B cell (primary cell): Measurements from ENCODE around the gene SHISA7. TPM values are rescaled to one million over a fixed set of nuclear protein-coding genes. Genes with fewer than 3 reads are reported as not detected.
"Not testable (repeated sequence)": the region's sequence is repeated elsewhere in the genome, so short reads cannot be mapped to it uniquely, and the experiment has no call there.

Source experiments
- ATAC-seq: fragments of 200-7000 bp; cut with Tn5 transposase; one replicate; pipeline ENCODE4 v1.10.0; 2021; ENCODE audit warnings: low read depth, mild to moderate bottlenecking, moderate number of reproducible peaks, moderate library complexity
- CTCF ChIA-PET: fragments of 350-600 bp; sonication (Branson Sonifier 250); formaldehyde crosslinking; loops from one replicate; lab custom pipeline; 2021; ENCODE audit warnings: antibody characterized with exemption, inconsistent platforms; lab: Charles Lee
- POLR2A ChIA-PET: fragments of 350-600 bp; sonication (Branson Sonifier 250); formaldehyde crosslinking; loops from one replicate; lab custom pipeline; 2021; ENCODE audit warnings: antibody characterized with exemption; lab: Charles Lee
- DNase-seq: peaks from one replicate; pipeline ENCODE4 v3.0.0; 2013
- H2AFZ ChIP-seq: 2 replicates; pipeline ENCODE4 v1.6.1; 2012; ENCODE audit warnings: mild to moderate bottlenecking, low read depth, low read length; ENCODE audit not compliant: insufficient read depth, poor library complexity, severe bottlenecking
- H3K27ac ChIP-seq, 2 donors: 1 replicate in 1 of 2; 2 replicates in 1 of 2; pipeline ENCODE4 v1.5.1; 2012 to 2013; ENCODE audit warnings: low read length in 2 of 2, mild to moderate bottlenecking in 2 of 2, moderate library complexity in 1 of 2
- H3K27me3 ChIP-seq, 4 experiments: fragments of 200-600 bp in 1 of 4; sonication (generic) in 1 of 4; replicated peaks in 1 of 4; 1 replicate in 2 of 4; 2 replicates in 2 of 4; pipeline versions ENCODE4 v1.6.1 to v1.7.0; 2013 to 2016; ENCODE audit warnings: low read length in 3 of 4, mild to moderate bottlenecking in 2 of 4, mixed read lengths in 1 of 4, moderate library complexity in 1 of 4; ENCODE audit not compliant: insufficient read depth in 4 of 4, control insufficient read depth in 3 of 4; ENCODE audit errors: control extremely low read depth in 1 of 4
- H3K36me3 ChIP-seq, 2 experiments: replicated peaks in 1 of 2; 1 replicate in 1 of 2; 2 replicates in 1 of 2; pipeline versions ENCODE4 v1.6.1 to v1.7.1; 2013; ENCODE audit warnings: low read length in 1 of 2; ENCODE audit not compliant: insufficient read depth in 2 of 2, control insufficient read depth in 1 of 2; ENCODE audit errors: control extremely low read depth in 1 of 2, extremely low read depth in 1 of 2
- H3K4me1 ChIP-seq, 2 donors: fragments of 200-600 bp in 1 of 2; sonication (generic) in 1 of 2; 1 replicate in 1 of 2; 2 replicates in 1 of 2; pipeline versions ENCODE4 v1.5.1 to v1.6.1; 2013 to 2017; ENCODE audit warnings: low read length in 2 of 2; ENCODE audit not compliant: control insufficient read depth in 2 of 2, insufficient read depth in 2 of 2
- H3K4me2 ChIP-seq: replicated peaks from 2 replicates; pipeline ENCODE3; 2012; ENCODE audit warnings: mild to moderate bottlenecking, low read depth, low read length; ENCODE audit not compliant: poor library complexity, severe bottlenecking
- H3K4me3 ChIP-seq, 5 experiments: fragments of 200-600 bp in 1 of 5; sonication (generic) in 1 of 5; 1 replicate in 3 of 5; 2 replicates in 2 of 5; pipeline versions ENCODE4 v1.5.1 to v1.7.0; 2011 to 2016; ENCODE audit warnings: low read length in 4 of 5, mild to moderate bottlenecking in 4 of 5, low read depth in 2 of 5, control low read depth in 1 of 5, moderate library complexity in 1 of 5; ENCODE audit not compliant: insufficient read depth in 1 of 5; ENCODE audit errors: control extremely low read depth in 1 of 5, extremely low read depth in 1 of 5
- H3K79me2 ChIP-seq: fragments of 200-600 bp; sonication (generic); one replicate; pipeline ENCODE4 v1.6.0; 2016; ENCODE audit warnings: low read length; ENCODE audit not compliant: control insufficient read depth, insufficient read depth
- H3K9ac ChIP-seq: fragments of 200-600 bp; sonication (generic); 2 replicates; pipeline ENCODE4 v1.6.1; 2017; ENCODE audit warnings: mild to moderate bottlenecking, low read length, moderate library complexity
- H3K9me3 ChIP-seq, 3 donors: one replicate each; pipeline versions ENCODE4 v1.6.1 to v1.7.1; 2013; ENCODE audit warnings: low read length in 2 of 3; ENCODE audit not compliant: control insufficient read depth in 2 of 3, insufficient read depth in 1 of 3; ENCODE audit errors: control extremely low read depth in 1 of 3
- H4K20me1 ChIP-seq: 2 replicates; pipeline ENCODE4 v1.6.0; 2012; ENCODE audit warnings: mild to moderate bottlenecking, low read length; ENCODE audit not compliant: insufficient read depth, control insufficient read depth, poor library complexity, severe bottlenecking
- H3K27ac Mint-ChIP-seq: one replicate; pipeline ENCODE4 v1.8.0; 2021; ENCODE audit warnings: mixed read lengths
- H3K27me3 Mint-ChIP-seq: one replicate; pipeline ENCODE4 v1.8.0; 2021; ENCODE audit warnings: mixed read lengths
- H3K4me1 Mint-ChIP-seq: one replicate; pipeline ENCODE4 v1.8.0; 2021; ENCODE audit warnings: mixed read lengths
- H3K4me3 Mint-ChIP-seq: one replicate; pipeline ENCODE4 v1.8.0; 2021; ENCODE audit warnings: mixed read lengths
- H3K9me3 Mint-ChIP-seq: one replicate; pipeline ENCODE4 v1.8.0; 2022; ENCODE audit warnings: mixed read lengths; ENCODE audit not compliant: insufficient read depth
- EZH2 ChIP-seq: IDR thresholded peaks from 2 replicates; pipeline ENCODE4 v1.6.1; 2012; ENCODE audit warnings: borderline replicate concordance, low read depth, mild to moderate bottlenecking, moderate library complexity, low read length; ENCODE audit not compliant: insufficient read depth, poor library complexity, severe bottlenecking
- WGBS: methylation state at CpG from one replicate; pipeline ENCODE4 v1.1.5; 2013; ENCODE audit warnings: missing lambda C conversion rate; ENCODE audit not compliant: insufficient coverage; 5-methylcytosine and 5-hydroxymethylcytosine counted together
- intact Hi-C: fragments of 100-400 bp; cut with micrococcal nuclease; formaldehyde crosslinking; loops from one replicate; pipeline ENCODE4 v1.10.0; 2022
- polyA plus RNA-seq: library from polyadenylated mRNA; depleted of rRNA; stranded (reverse); fragments of >200 nt; gene quantifications from 2 replicates; pipeline ENCODE4 v1.2.3, GENCODE V29; 2012
- total RNA-seq, 2 donors: library from RNA; stranded (reverse); fragments of 120-200 nt in 1 of 2; gene quantifications; 1 replicate in 1 of 2; 2 replicates in 1 of 2; pipeline versions ENCODE4 v1.2.3 to v1.2.4, GENCODE V29; 2013 to 2022
- TF ChIP-seq, protein P1 (sequence below): fragments of 200-600 bp; IDR thresholded peaks from one replicate; pipeline ENCODE4 v1.8.0; 2022; ENCODE audit warnings: antibody characterized with exemption, mild to moderate bottlenecking

The SHISA7 gene
- total and polyA plus RNA-seq, 2 donors (not counting 1 experiment from before 2014, with no cell fraction given), result 0.06 TPM; not detected in 1

DNA sequence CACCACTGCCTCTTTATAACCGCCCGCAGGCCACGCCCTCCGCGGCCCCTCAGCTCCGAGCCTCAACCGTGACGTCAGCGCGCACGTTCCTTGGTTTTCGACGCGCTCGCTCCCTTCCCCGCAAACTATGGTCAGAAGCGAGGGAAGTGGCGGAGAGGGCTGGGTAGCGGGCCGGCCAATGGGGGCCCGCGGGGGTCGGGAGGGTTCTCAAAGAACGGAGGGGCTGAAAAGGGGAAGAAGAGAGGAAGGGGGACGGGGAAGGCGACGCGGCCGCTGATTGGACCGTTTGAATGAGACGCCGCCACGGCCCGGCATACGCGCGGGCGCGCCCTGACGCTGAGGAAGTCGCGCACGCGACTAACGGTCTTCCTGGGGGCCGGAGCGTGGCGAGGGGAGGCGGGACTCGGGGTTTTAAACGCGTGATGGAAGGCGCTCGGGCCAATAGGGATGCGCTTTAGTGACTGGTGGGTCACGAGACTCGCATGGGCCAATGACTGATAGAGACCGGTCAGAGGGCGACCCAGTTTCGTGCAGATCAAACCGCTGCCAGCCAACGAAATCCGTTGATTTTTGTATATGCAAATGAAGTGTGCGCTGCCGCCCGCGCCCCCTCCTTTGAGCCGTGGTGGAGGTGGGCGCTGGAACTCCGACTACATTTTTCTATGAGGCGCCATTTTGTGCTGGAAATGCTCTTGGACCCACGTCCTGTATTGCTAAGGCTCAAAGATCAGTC is 35.1 kb downstream of the SHISA7 start:
- Mint-ChIP-seq H3K9me3 (peaks cover 6% of the 10 kb centered on the region), H3K4me3 (peak overlapping the region; percentile 98), H3K4me1 (peaks cover 32% of the 10 kb centered on the region), H3K27me3 (no peaks in the 10 kb centered on the region), H3K27ac (peak overlapping the region; percentile 99)
- ATAC-seq (peak; percentile 83), DNase-seq (peak; percentile 100)
- Histone ChIP-seq H3K4me1 (peaks cover 11 to 25% of the 10 kb centered on the region in 2 donors), H3K27ac (peak overlapping the region; percentile 99 to 100), H3K4me2 (peak overlapping the region; percentile 90), H3K9me3 (peaks cover 0 to 20% (median 3%) of the 10 kb centered on the region in 3 donors), H3K27me3 (no peaks in the 10 kb centered on the region), H3K4me3 (peak overlapping the region; percentile 55 to 89 (median 77)), H3K9ac (peak overlapping the region; percentile 79), H3K79me2 (peaks cover 25% of the 10 kb centered on the region), H2AFZ (peak overlapping the region; percentile 85), H3K36me3 (peaks cover 0 to 29% of the 10 kb centered on the region in 2 experiments), H4K20me1 (peaks cover 5% of the 10 kb centered on the region)
- intact Hi-C loops, result loop anchor here (1.0 to 5.0 kb wide), 9 partner anchors 23 to 234 kb away; partner anchors contain the start of genes C19orf85, FIZ1, HSPBP1 and ISOC2
- ChIA-PET POLR2A (interaction anchor here (0.6 to 2.3 kb wide), 15 partner anchors 15 to 290 kb away, joined by 3 to 21 read pairs (median 7); partner anchors contain the start of genes ISOC2, KMT5C, PPP1R12C and PPP6R1), CTCF (interaction anchor here (0.6 to 1.9 kb wide), 6 partner anchors 8 to 267 kb away, joined by 3 to 6 read pairs (median 4); partner anchors contain the start of gene TMEM238)
- TF ChIP-seq, protein P1, sequence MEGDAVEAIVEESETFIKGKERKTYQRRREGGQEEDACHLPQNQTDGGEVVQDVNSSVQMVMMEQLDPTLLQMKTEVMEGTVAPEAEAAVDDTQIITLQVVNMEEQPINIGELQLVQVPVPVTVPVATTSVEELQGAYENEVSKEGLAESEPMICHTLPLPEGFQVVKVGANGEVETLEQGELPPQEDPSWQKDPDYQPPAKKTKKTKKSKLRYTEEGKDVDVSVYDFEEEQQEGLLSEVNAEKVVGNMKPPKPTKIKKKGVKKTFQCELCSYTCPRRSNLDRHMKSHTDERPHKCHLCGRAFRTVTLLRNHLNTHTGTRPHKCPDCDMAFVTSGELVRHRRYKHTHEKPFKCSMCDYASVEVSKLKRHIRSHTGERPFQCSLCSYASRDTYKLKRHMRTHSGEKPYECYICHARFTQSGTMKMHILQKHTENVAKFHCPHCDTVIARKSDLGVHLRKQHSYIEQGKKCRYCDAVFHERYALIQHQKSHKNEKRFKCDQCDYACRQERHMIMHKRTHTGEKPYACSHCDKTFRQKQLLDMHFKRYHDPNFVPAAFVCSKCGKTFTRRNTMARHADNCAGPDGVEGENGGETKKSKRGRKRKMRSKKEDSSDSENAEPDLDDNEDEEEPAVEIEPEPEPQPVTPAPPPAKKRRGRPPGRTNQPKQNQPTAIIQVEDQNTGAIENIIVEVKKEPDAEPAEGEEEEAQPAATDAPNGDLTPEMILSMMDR, result no peak
- no peak for TF ChIP-seq EZH2
- under 1% methylated on average over 69 of the region's 72 CpGs for WGBS

DNA sequence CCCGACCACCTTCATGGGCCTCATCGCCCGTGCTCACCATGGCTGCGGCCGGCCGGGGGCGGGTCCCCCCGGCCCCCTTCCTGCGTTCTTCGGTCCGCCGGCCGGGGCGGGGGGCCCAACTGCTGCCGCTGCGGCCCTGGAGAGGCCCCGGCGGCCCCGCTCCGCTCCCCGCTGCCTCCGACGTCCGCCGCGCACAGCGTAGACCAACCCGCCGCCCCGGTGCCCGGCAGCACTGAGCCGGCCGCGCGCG is 35.6 kb downstream of the SHISA7 start, which contains the start of gene UBE2S:
UBE2S (minus strand) TSS at position 239 of the 250 bp plus-strand sequence; CDS start at position 40, 199 bp downstream.
- not testable (repeated sequence) for DNase-seq, ATAC-seq, H4K20me1 ChIP-seq, H3K27me3 Mint-ChIP-seq, H3K9me3 Mint-ChIP-seq, H3K27me3 ChIP-seq
- peak within 1 kb of the TSS; percentile 98 for H3K4me3 Mint-ChIP-seq
- peaks cover 32% of the 10 kb centered on the region for H3K4me1 Mint-ChIP-seq
- intact Hi-C loops, result loop anchor here (5.0 kb wide), 4 partner anchors 55 to 235 kb away; partner anchors contain the start of genes C19orf85, FIZ1, ISOC2 and ZNF580
- Histone ChIP-seq H3K9me3 (peaks cover 0 to 20% (median 3%) of the 10 kb centered on the region in 3 donors), H3K4me1 (peaks cover 11 to 25% of the 10 kb centered on the region in 2 donors), H3K36me3 (peaks cover 0 to 34% of the 10 kb centered on the region in 2 experiments), H3K79me2 (peaks cover 25% of the 10 kb centered on the region), H2AFZ (peak within 1 kb of the TSS; percentile 85), H3K27ac (peak within 1 kb of the TSS; percentile 99 to 100), H3K4me2 (peak within 1 kb of the TSS; percentile 90), H3K9ac (peak within 1 kb of the TSS; percentile 79), H3K4me3 (peak within 1 kb of the TSS; percentile 55 to 89 (median 77))
- 2% methylated on average over 36 of the region's 36 CpGs for WGBS
- peak within 1 kb of the TSS; percentile 99 for H3K27ac Mint-ChIP-seq
- CTCF ChIA-PET, result interaction anchor here (1.0 kb wide), 1 partner anchor 9 kb away, joined by 3 read pairs; no protein-coding TSS in a partner anchor
- POLR2A ChIA-PET, result interaction anchor here (0.6 to 2.3 kb wide), 13 partner anchors 14 to 290 kb away, joined by 3 to 21 read pairs (median 8); partner anchors contain the start of genes KMT5C, PPP1R12C, PPP6R1 and TMEM238
